Stromal cell of bone marrow (primary cell): ENCODE data around the gene CD300LF.

Source experiments
- DNase-seq: peaks from one replicate; pipeline ENCODE4 v3.0.0-alpha.2; 2012; ENCODE audit warnings: low read depth

The CD300LF gene

DNA sequence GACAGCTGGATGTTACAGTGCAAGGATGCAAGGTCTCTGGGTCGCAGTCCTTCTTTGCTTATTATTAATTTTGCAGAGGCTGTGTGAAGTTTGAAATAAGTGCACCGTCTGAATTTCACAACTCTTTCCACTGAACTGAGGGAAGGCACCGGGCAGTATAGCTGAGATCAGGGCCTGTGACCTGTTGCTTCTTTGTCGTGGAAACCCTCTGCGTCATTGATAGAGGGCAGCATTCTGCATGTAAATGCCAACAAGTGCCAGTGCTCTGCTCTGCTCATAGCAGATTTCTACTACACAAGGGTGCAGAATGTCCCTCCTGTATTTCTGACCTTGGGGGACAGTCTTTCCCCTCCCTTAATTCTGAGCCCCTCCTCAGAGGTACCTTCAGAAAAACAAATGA, 26.0 kb downstream of the CD300LF start:
- no peak for DNase-seq

DNA sequence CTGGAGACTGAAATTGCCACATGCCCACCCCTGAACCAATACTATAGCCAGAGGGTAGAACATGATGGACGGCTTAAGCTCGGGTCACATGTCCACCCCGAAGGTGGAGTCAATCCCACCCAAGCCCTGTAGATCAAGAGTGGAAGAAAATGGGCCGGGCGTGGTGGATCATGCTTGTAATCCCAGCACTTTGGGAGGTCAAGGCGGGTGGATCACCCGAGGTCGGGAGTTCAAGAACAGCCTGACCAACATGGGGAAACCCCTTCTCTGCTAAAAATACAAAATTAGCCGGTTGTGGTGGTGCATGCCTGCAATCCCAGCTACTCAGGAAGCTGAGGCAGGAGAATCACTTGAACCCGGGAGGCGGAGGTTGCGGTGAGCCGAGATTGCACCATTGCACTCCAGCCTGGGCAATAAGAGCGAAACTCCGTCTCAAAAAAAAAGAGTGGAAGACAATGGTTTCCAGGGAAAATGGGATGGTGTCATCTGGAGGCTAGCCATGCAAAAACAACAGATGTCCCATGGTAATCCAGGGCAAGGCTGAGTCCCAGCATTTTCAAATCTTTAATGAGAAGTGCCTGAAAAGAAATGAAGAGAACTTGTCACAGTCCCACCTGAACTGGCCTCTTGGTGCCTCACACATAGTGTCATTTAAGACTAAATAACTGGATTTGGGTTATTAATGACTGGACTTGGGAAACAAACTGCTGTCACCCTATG, 30.1 kb downstream of the CD300LF start:
- DNase-seq: no peak

DNA sequence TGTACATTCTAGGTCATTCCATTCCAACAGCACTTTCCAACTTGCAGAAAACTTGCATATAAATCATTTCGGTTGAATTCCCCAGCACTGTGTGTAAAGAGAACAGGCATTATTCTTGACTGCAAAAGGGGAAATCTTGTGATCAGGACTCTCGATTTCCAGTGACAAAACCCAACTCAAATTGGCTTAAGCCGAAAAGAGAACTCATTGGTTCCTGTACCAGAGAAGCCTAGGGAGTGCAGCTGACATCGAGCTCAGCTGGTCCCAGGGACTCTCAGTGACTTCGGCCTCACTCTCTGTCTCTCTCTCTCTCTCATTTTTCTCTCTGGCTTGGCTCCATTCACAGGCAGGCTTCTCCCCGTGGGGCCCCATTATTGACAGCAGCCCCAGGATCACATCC, 30.7 kb downstream of the CD300LF start:
- DNase-seq: no peak

DNA sequence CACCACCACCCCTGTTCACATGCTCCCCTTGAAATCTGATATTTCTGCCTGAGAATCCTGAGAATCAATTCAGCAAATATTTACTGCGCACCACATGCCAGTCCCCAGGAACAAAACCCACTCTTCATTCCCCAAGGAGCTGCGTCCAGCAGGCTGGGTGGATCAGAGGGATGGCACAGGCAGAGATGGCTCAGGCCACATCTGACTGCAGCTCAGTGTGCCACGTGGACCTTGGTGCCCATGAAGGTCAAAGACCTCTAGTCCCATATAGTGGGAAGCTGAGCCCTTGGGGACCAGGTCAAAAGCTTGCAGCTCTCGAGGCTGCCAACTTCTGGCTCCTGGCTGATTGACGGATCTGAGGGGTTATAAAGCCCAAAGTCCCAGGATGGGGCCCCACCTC, 31.8 kb downstream of the CD300LF start:
- DNase-seq: no peak

DNA sequence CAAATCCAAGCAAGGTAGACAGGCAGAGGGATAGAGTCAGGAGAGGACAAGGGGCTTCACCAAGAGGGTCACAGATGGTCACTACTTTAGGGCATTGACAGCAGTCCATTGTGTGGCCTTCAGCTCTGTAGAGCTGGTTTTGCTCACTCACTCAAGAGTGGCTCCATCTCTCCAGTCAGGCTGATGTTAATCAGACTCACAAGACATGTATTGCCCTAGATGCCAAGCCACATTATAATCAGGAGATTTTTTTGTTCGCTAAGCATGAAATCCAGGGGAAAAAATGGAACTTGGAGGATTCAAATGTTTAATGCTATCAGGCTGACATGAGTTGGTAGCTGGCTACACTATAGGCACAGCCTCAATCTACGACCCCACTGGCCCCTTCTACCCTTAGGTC, 32.5 kb downstream of the CD300LF start:
- no peak for DNase-seq

DNA sequence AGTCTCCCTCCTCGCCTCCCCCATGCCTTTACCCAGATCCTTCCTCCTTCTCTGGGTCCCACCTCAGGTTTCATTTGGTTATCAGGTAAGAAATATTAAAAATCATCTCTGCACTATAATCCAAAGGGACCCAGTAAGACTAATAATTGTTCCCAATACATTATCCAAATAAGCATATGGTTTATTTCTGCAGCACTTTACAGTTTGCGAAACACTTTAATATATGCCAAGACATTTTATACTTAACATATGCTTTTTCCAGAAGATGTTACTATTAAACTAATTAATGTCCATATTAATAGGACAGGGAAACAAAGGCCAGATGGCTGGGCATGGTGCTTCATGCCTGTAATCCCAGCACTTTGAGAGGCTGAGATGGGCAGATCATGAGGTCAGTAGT, 33.3 kb downstream of the CD300LF start:
- DNase-seq: no peak

DNA sequence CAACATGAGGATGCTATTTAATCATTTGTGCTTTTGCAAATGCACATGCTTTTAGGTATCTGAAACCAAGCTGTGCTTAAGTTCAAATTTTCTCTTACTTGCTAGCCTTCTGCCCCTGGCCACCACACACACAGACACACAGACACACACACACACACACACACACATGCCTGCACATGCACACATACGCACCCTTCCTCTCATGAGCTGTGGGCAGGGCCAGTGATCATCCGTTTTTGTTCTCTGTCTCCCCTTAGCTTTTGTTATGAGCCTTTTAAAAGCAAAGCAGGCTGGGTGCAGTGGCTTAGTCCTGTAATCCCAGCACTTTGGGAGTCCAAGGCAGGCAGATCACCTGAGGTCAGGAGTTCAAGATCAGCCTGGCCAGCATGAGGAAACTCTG, 34.2 kb downstream of the CD300LF start:
- no peak for DNase-seq

DNA sequence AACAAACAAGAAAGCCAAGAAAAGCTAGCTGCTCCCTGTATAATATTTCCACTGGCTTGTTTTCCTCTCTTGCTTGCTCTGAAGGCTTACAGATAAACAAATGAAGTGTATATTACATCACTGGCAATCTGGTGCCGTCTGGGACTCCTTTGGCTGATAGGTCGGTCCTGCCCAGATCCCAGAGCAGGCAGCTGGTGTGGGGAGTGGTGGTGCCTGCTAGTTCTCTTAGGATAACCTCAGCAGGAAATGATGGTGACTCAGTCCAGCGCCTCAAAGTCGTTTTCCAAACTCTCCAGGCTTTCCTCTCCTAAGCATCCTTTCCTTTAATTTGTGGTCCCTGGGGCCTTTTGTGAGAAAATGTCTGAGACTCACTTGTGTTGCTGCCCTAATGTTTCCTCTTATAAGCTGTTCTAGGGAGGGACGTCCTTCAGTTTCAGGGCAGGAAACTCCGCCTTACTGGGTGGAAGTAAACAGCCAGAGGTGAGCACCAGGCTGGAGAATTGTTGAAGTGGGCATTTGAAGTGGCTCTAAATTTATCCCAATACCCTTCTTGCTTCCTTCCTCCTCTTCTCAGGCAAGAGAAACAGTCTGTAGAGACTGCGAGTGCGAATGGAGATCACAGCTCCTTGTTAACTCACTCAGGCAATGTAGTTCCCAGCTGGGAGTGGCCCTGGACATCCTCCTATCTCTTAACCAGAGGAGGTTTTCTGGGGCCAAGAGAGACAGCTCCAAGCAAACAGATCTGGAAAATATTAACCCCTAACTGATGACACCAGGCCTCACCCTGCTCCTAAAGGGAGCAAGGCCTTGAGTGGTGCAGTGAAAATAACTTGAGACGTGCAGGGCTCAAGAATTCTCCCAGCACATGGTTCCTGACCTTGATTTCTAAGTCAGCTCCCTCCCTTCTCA, 34.9 kb downstream of the CD300LF start:
- peak; percentile 6 for DNase-seq

DNA sequence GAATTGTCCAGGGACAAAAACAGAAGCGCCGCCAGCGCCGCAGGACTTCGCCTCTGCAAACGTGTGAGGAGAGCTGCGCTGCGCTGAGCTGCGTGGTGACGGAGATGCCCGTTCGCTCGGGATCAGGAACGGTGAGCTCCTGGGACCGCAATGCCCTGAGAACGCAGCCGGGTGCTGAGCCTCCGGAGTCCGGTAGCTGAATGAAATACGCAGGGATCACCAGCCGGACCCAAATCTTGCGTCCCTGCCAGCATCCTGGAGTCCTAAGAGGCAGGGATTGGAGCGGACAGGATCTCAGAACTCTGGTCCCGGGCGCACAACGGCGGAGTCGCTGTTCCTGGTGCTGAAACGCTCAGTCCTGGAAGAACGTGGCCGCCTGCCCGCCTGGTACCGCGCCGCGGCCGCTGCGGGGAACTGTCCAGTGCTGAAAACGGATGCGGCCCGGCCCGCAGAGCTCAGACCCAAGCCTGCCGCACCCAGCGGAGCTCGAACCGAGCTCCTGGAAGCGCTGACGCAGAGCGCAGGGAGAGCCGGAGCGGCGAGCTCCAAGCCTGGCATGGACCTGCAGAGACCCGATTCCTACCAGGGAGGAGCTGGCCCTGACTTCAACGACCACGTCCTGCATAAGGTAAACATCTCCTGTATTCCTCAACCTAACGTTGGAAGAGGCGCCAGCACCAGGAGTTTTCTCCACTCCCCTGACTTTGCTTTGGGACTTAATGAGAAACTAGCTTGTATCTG, 41.5 kb downstream of the CD300LF start:
- peak; percentile 34 for DNase-seq

DNA sequence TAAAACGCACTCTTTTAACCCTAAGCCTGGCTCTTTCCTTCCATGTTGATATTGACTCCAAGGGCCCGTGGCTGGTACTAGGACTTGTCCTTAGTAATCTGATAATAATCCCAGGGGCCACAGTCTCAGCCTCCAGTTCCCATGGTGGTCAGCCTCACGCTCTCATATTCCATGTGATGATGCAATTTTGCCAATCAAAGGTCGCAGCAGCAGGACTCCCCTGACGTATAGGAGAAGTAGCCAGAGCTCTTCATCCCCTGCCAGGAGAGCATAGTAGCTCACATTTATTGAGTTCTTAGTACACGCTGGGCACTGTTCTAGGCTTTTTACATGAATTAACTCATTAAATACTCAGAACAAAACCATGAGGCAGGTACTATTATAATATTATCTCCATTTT, 42.4 kb downstream of the CD300LF start:
- no peak for DNase-seq

DNA sequence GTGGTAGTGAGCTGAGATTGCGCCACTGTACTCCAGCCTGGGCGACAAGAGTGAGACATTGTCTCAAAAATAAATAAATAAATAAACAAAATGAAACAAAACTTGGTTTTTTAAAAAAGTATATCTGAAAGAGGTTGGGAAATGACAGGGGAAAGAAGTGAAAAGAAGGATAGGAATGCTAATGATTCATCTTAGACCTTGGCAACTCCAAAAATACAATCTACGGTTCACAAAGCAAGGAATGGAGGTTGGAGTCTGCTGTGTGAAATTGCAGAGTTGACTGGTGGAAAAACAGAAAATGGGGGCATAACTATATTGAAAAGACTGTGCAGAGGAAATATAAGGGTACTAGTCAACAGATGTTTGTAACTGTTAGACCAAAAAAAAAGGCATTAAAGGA, 49.2 kb downstream of the CD300LF start:
- no peak for DNase-seq

DNA sequence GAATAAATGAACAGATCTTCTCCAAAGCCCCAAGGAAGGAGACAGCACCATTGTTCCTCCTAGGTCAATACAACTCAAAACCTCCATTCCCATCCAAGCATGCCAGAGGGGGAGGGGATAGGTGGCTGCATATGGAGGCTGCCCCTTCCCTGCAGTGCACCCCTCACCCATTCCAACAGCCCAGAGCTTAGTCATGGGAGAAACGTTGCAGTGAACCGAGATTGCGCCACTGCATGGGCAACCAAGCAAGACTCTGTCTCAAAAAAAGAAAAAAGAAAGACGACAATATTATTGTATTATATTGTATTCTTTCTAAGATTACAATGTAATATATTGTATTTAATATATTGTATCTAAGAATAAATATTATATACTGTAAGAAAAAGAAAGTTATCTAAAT, 52.8 kb downstream of the CD300LF start:
- DNase-seq: no peak

DNA sequence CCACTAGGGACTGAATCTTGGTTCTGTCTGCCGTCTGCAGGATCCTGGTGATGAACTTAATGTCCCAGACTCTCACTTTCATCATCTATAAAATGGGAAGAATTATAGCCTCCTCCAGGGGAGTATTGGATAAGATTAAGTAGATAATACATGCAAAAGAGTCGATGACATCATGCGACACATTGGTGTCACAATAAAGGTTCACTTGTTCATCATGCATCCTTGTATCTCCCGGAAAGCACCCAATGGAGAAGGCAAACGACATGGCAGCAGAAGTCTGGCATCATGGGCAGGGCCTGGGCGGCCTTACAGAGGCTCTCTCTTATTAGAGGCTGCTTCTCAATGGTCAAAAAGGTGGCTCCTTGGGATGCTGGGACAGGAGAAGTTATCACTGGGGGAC, 54.1 kb downstream of the CD300LF start:
- no peak for DNase-seq

DNA sequence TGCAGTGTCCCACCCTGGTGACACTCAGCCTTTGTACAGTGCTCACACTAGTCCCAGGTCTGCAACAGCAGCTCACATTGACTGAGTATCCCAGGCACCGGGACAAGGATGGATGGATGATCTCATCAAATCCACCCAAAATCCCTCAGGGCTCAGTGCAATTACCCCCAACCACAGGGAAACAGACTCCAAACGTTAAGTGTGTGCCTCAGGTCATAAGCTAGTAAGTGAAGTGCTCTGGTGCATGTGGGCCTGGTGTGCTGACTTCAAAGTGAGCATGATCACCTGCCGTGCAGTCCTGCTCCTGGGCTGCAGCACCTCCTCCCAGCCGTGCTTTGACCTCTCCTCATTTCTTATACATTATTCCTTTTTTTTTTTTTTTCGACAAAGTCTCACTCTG, 58.0 kb downstream of the CD300LF start:
- no peak for DNase-seq

DNA sequence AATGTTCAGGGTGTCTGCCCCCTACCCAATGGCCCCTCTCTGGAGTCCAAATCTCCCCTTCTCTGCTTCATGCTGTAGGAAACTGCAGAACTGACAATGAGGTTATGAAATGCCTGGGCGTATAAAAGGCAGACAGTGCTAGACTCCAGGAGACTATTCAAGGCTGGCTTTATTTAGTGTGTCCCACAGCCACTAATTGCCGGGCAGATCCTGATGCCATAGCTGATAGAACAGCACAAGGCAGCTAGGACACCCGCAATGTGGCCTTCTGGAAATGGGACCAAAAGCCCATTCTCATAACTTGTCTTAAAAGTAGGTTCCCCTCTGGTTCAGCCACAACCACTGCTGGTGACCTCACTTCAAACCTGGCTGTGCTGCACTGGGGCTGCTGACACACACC, 60.7 kb downstream of the CD300LF start:
- DNase-seq: no peak

DNA sequence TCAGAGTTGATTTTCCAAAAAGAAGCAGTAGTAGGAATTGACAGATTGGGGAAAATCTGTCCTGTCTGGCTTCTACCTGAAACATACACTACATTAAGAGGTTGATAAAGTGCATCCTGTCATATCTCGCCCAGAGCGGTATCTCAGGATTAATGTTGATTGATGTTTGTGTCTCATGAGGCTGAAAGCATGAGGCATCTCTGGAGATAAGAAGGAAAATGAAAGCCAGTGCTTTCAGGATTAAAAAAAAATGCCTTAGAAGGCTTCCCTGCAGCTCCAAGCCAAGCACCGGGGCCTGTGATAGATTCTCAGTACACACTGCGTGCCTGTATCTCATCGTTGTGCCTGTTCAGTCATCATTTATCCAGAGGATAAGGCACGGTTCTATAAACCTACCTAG, 62.8 kb downstream of the CD300LF start:
- DNase-seq: no peak

DNA sequence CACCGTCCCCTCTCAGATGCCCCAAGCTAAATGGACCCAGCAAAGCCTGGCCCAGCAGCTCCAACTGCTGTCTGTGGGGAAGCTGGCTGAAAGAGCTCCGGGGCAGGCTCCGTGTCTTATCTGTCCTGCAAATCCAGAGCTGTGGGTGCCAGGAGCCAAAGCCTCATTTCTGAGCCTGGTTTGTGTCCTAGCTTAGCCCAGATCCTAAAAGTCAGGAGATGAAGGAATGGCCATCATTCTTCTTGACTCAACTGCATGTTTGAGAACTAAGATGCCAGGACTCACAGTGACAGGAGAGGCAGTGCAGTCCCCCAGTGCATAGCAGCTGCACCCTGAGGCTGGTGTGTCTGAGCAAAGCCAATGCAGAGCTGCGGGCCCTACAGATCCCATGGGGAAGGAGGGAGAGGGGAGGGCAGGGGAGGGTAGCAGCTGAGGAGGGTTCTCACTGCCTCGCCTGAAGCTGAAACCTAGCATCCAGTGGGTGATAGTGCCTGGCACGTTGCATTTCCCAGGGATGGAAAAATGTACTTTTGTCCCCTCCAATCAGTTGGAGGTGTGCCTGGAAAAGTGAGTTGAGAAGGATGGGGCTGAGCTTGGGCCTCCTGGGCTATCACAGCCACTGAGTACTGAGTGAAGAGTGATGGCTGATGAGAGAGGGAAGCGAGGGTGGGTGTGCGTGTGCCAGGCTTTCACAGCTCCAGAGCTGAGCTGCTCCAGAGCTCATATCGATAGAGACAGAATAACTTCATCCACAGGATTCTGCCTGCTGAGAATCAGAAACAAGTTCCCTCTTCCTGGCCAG, 64.7 kb downstream of the CD300LF start:
- DNase-seq: no peak

DNA sequence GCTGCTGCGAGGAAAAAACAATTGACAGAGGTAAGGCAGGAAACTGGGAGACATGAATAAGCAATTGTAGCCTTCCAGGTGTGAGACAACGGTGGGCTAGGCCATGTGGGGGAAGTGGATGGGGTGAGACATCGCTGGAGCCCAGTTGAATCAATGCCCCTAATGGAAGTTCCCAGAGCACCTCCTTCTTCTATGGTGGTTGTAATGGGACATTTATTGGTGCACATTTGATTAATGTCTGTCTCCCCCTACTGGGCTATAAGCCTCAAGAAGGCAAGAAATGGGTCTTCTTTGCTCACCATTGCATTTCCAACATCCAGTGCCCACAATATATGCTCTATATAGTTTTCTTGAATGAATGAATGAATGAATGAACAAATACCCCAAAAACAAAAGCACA, 66.5 kb downstream of the CD300LF start:
- DNase-seq: no peak

DNA sequence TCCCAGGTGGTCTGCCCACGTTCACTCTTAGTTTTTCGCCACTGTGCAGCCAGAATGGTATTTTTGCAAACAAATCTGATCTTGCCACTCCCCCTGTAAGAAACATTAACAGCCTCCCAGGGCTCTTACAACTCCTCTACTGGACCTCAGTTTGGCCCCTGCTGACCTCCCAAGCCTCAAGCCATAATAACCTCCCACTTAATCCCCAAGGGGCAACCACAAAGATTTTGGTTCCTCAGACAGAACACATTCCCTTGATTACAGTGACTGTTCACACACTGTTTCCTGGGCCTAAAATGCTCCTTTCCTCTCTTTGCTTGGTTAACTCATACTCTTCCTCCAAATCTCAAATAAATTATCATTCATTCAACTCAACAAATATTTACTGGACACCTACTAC, 67.7 kb downstream of the CD300LF start:
- DNase-seq: no peak

DNA sequence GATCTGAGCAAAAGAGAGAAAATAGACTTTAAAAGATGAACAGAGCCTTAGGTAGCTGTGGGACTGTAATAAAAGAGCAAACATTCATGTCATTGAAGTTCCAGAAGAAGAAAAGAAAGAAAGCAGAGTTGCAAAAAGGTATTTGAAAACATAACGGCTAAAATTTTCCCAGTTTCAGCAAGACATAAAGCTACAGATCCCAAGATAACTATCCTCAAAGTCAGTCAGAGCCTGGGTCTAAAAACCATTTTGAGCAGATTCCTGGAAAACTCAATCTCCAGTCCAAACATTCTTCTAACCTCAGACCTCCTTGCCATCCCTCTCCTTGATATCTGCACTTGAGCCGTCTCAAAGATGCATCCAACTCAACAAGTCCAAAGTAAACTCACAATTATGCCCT, 68.3 kb downstream of the CD300LF start:
- no peak for DNase-seq
